ENCODE data around the gene DMD. TPM values are rescaled to one million over a fixed set of nuclear protein-coding genes. Genes with fewer than 3 reads are reported as not detected.

Gene DMD
- polyA plus RNA-seq, 4 donors, result 1.6 to 11.6 (median 2.9) TPM

GRCh38 chrX:31670245-31670644 lies 1541.1 kb downstream of the DMD start:
- Histone ChIP-seq H3K4me1 (ENCODE audit: control insufficient read depth in 3 of 3, insufficient read depth in 2 of 3, low read depth in 1 of 3, low read length in 2 of 3) (no peaks in the 10 kb centered on the region), H3K27ac (ENCODE audit: low read depth in 1 of 3, low read length in 2 of 3) (no peak overlapping the region), H3K36me3 (ENCODE audit: control insufficient read depth in 3 of 3, insufficient read depth in 2 of 3, low read depth in 1 of 3, low read length in 3 of 3) (no peaks in the 10 kb centered on the region), H3K9me3 (ENCODE audit: control insufficient read depth in 2 of 2, insufficient read depth in 1 of 2, low read depth in 1 of 2, low read length in 1 of 2) (no peaks in the 10 kb centered on the region), H3K4me3 (ENCODE audit: low read depth in 1 of 3, low read length in 3 of 3) (no peak overlapping the region), H3K27me3 (ENCODE audit: control insufficient read depth in 3 of 3, insufficient read depth in 3 of 3, low read length in 3 of 3) (no peaks in the 10 kb centered on the region)
- DNase-seq, result no peak
- no peak for FAIRE-seq
- 74 to 94% (median 86%) methylated on average over 3 of the region's 3 CpGs for WGBS, 3 donors

- no peaks in the 10 kb centered on the region for H3K4me1 ChIP-seq (ENCODE audit: control insufficient read depth in 3 of 3, insufficient read depth in 2 of 3, low read depth in 1 of 3, low read length in 2 of 3)
Measured at GRCh38 chrX:31665454-31665853, 1545.9 kb downstream of the DMD start.

GRCh38 chrX:31663172-31663571 lies 1548.2 kb downstream of the DMD start:
- 69 to 89% (median 85%) methylated on average over 5 to 6 of the region's 6 CpGs for WGBS, 3 donors
- Histone ChIP-seq H3K27ac (ENCODE audit: low read depth in 1 of 3, low read length in 2 of 3) (no peak overlapping the region), H3K9me3 (ENCODE audit: control insufficient read depth in 2 of 2, insufficient read depth in 1 of 2, low read depth in 1 of 2, low read length in 1 of 2) (no peaks in the 10 kb centered on the region), H3K27me3 (ENCODE audit: control insufficient read depth in 3 of 3, insufficient read depth in 3 of 3, low read length in 3 of 3) (no peaks in the 10 kb centered on the region), H3K4me1 (ENCODE audit: control insufficient read depth in 3 of 3, insufficient read depth in 2 of 3, low read depth in 1 of 3, low read length in 2 of 3) (no peaks in the 10 kb centered on the region), H3K36me3 (ENCODE audit: control insufficient read depth in 3 of 3, insufficient read depth in 2 of 3, low read depth in 1 of 3, low read length in 3 of 3) (no peaks in the 10 kb centered on the region), H3K4me3 (ENCODE audit: low read depth in 1 of 3, low read length in 3 of 3) (no peak overlapping the region)
- FAIRE-seq (no peak), DNase-seq (no peak)

More at GRCh38 chrX:31665454-31665853, 1545.9 kb downstream of the DMD start:
- H3K27me3 ChIP-seq (ENCODE audit: control insufficient read depth in 3 of 3, insufficient read depth in 3 of 3, low read length in 3 of 3), result no peaks in the 10 kb centered on the region
- H3K27ac ChIP-seq (ENCODE audit: low read depth in 1 of 3, low read length in 2 of 3), result no peak overlapping the region
- FAIRE-seq (no peak), DNase-seq (no peak)
- H3K9me3 ChIP-seq (ENCODE audit: control insufficient read depth in 2 of 2, insufficient read depth in 1 of 2, low read depth in 1 of 2, low read length in 1 of 2), result no peaks in the 10 kb centered on the region
- 71 to 83% (median 79%) methylated on average over 4 of the region's 4 CpGs for WGBS, 3 donors
- H3K36me3 ChIP-seq (ENCODE audit: control insufficient read depth in 3 of 3, insufficient read depth in 2 of 3, low read depth in 1 of 3, low read length in 3 of 3), result no peaks in the 10 kb centered on the region
- H3K4me3 ChIP-seq (ENCODE audit: low read depth in 1 of 3, low read length in 3 of 3), result no peak overlapping the region

GRCh38 chrX:31661280-31661810 lies 1550.0 kb downstream of the DMD start:
- Histone ChIP-seq H3K27ac (ENCODE audit: low read depth in 1 of 3, low read length in 2 of 3) (no peak overlapping the region), H3K36me3 (ENCODE audit: control insufficient read depth in 3 of 3, insufficient read depth in 2 of 3, low read depth in 1 of 3, low read length in 3 of 3) (no peaks in the 10 kb centered on the region), H3K4me1 (ENCODE audit: control insufficient read depth in 3 of 3, insufficient read depth in 2 of 3, low read depth in 1 of 3, low read length in 2 of 3) (no peaks in the 10 kb centered on the region), H3K27me3 (ENCODE audit: control insufficient read depth in 3 of 3, insufficient read depth in 3 of 3, low read length in 3 of 3) (no peaks in the 10 kb centered on the region), H3K9me3 (ENCODE audit: control insufficient read depth in 2 of 2, insufficient read depth in 1 of 2, low read depth in 1 of 2, low read length in 1 of 2) (no peaks in the 10 kb centered on the region), H3K4me3 (ENCODE audit: low read depth in 1 of 3, low read length in 3 of 3) (no peak overlapping the region)
- WGBS, 3 donors, result 56 to 72% (median 59%) methylated on average over 2 of the region's 2 CpGs
- FAIRE-seq, result no peak
- DNase-seq, result no peak

- Histone ChIP-seq H3K4me3 (ENCODE audit: low read depth in 1 of 3, low read length in 3 of 3) (no peak overlapping the region), H3K36me3 (ENCODE audit: control insufficient read depth in 3 of 3, insufficient read depth in 2 of 3, low read depth in 1 of 3, low read length in 3 of 3) (no peaks in the 10 kb centered on the region), H3K27ac (ENCODE audit: low read depth in 1 of 3, low read length in 2 of 3) (no peak overlapping the region), H3K9me3 (ENCODE audit: control insufficient read depth in 2 of 2, insufficient read depth in 1 of 2, low read depth in 1 of 2, low read length in 1 of 2) (no peaks in the 10 kb centered on the region), H3K27me3 (ENCODE audit: control insufficient read depth in 3 of 3, insufficient read depth in 3 of 3, low read length in 3 of 3) (no peaks in the 10 kb centered on the region), H3K4me1 (ENCODE audit: control insufficient read depth in 3 of 3, insufficient read depth in 2 of 3, low read depth in 1 of 3, low read length in 2 of 3) (no peaks in the 10 kb centered on the region)
- DNase-seq, result peak; percentile 8 to 21
- peak; percentile 96 for FAIRE-seq
- WGBS, 3 donors, result 1 to 8% (median 2%) methylated on average over 4 of the region's 4 CpGs
Measured at GRCh38 chrX:31658360-31658759, 1553.0 kb downstream of the DMD start.

GRCh38 chrX:31656013-31656412 lies 1555.3 kb downstream of the DMD start:
- Histone ChIP-seq H3K9me3 (ENCODE audit: control insufficient read depth in 2 of 2, insufficient read depth in 1 of 2, low read depth in 1 of 2, low read length in 1 of 2) (no peaks in the 10 kb centered on the region), H3K36me3 (ENCODE audit: control insufficient read depth in 3 of 3, insufficient read depth in 2 of 3, low read depth in 1 of 3, low read length in 3 of 3) (no peaks in the 10 kb centered on the region), H3K4me1 (ENCODE audit: control insufficient read depth in 3 of 3, insufficient read depth in 2 of 3, low read depth in 1 of 3, low read length in 2 of 3) (no peaks in the 10 kb centered on the region), H3K27ac (ENCODE audit: low read depth in 1 of 3, low read length in 2 of 3) (no peak overlapping the region), H3K4me3 (ENCODE audit: low read depth in 1 of 3, low read length in 3 of 3) (no peak overlapping the region), H3K27me3 (ENCODE audit: control insufficient read depth in 3 of 3, insufficient read depth in 3 of 3, low read length in 3 of 3) (no peaks in the 10 kb centered on the region)
- FAIRE-seq (no peak), DNase-seq (no peak)

- no peak overlapping the region for H3K27ac ChIP-seq (ENCODE audit: low read depth in 1 of 3, low read length in 2 of 3)
- H3K4me3 ChIP-seq (ENCODE audit: low read depth in 1 of 3, low read length in 3 of 3), result no peak overlapping the region
- no peaks in the 10 kb centered on the region for H3K36me3 ChIP-seq (ENCODE audit: control insufficient read depth in 3 of 3, insufficient read depth in 2 of 3, low read depth in 1 of 3, low read length in 3 of 3)
- H3K27me3 ChIP-seq (ENCODE audit: control insufficient read depth in 3 of 3, insufficient read depth in 3 of 3, low read length in 3 of 3), result no peaks in the 10 kb centered on the region
- DNase-seq, result no peak
- H3K9me3 ChIP-seq (ENCODE audit: control insufficient read depth in 2 of 2, insufficient read depth in 1 of 2, low read depth in 1 of 2, low read length in 1 of 2), result no peaks in the 10 kb centered on the region
- FAIRE-seq, result no peak
- H3K4me1 ChIP-seq (ENCODE audit: control insufficient read depth in 3 of 3, insufficient read depth in 2 of 3, low read depth in 1 of 3, low read length in 2 of 3), result no peaks in the 10 kb centered on the region
Measured at GRCh38 chrX:31653422-31653821, 1557.9 kb downstream of the DMD start.

- H3K27ac ChIP-seq (ENCODE audit: low read depth in 1 of 3, low read length in 2 of 3), result no peak overlapping the region
- 10 to 52% (median 14%) methylated on average over 1 of the region's 1 CpG for WGBS, 3 donors
- H3K4me1 ChIP-seq (ENCODE audit: control insufficient read depth in 3 of 3, insufficient read depth in 2 of 3, low read depth in 1 of 3, low read length in 2 of 3), result no peaks in the 10 kb centered on the region
- H3K9me3 ChIP-seq (ENCODE audit: control insufficient read depth in 2 of 2, insufficient read depth in 1 of 2, low read depth in 1 of 2, low read length in 1 of 2), result no peaks in the 10 kb centered on the region
- no peaks in the 10 kb centered on the region for H3K36me3 ChIP-seq (ENCODE audit: control insufficient read depth in 3 of 3, insufficient read depth in 2 of 3, low read depth in 1 of 3, low read length in 3 of 3)
- no peak overlapping the region for H3K4me3 ChIP-seq (ENCODE audit: low read depth in 1 of 3, low read length in 3 of 3)
- no peaks in the 10 kb centered on the region for H3K27me3 ChIP-seq (ENCODE audit: control insufficient read depth in 3 of 3, insufficient read depth in 3 of 3, low read length in 3 of 3)
- FAIRE-seq (no peak), DNase-seq (peak; percentile 28 to 49)
Measured at GRCh38 chrX:31652650-31653049, 1558.7 kb downstream of the DMD start.

- no peaks in the 10 kb centered on the region for H3K9me3 ChIP-seq (ENCODE audit: control insufficient read depth in 2 of 2, insufficient read depth in 1 of 2, low read depth in 1 of 2, low read length in 1 of 2)
- no peaks in the 10 kb centered on the region for H3K27me3 ChIP-seq (ENCODE audit: control insufficient read depth in 3 of 3, insufficient read depth in 3 of 3, low read length in 3 of 3)
- H3K27ac ChIP-seq (ENCODE audit: low read depth in 1 of 3, low read length in 2 of 3), result no peak overlapping the region
- no peaks in the 10 kb centered on the region for H3K36me3 ChIP-seq (ENCODE audit: control insufficient read depth in 3 of 3, insufficient read depth in 2 of 3, low read depth in 1 of 3, low read length in 3 of 3)
- H3K4me1 ChIP-seq (ENCODE audit: control insufficient read depth in 3 of 3, insufficient read depth in 2 of 3, low read depth in 1 of 3, low read length in 2 of 3), result no peaks in the 10 kb centered on the region
- FAIRE-seq (no peak), DNase-seq (no peak)
- 78 to 91% (median 91%) methylated on average over 3 of the region's 3 CpGs for WGBS, 3 donors
- H3K4me3 ChIP-seq (ENCODE audit: low read depth in 1 of 3, low read length in 3 of 3), result no peak overlapping the region
Measured at GRCh38 chrX:31649201-31649600, 1562.1 kb downstream of the DMD start.

Measured in small intestine (tissue), 7 donors.